Stimulated activated CD4-positive, alpha-beta T cell treated with anti-CD3 and anti-CD28 coated beads, Interleukin-1b, Interleukin-23, amount 100 ng/mL, for 1 hour (primary cell): Measurements from ENCODE around the gene MYO9B.
"Not testable (repeated sequence)": the region's sequence is repeated elsewhere in the genome, so short reads cannot be mapped to it uniquely, and the experiment has no call there.

Source experiments
- DNase-seq, 2 donors: peaks; one replicate each; pipeline ENCODE4 v3.0.0-alpha.2; 2020; ENCODE audit warnings: low read depth in 2 of 2

MYO9B gene

DNA sequence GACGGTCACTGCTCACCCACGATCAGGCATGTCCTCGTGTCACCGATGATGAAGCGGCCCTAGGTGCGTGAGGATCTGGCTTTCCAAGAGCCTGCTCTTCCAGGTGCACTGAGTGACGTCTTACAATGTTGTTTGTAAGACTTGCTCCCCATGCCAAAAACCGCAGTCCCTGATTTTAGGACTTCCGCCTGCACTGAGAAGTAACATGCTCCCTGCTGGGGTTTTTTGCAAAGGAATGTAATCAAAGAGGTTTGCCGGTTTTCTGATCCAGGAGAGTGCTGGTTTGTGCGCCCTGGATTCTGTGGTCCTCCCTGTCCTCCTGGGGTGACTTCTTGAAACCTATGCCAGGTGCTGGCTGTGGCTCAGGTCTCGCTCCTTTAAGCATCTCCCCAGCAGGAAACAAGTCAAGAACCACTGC, 38.8 kb downstream of the MYO9B start:
- DNase-seq, result no peak

DNA sequence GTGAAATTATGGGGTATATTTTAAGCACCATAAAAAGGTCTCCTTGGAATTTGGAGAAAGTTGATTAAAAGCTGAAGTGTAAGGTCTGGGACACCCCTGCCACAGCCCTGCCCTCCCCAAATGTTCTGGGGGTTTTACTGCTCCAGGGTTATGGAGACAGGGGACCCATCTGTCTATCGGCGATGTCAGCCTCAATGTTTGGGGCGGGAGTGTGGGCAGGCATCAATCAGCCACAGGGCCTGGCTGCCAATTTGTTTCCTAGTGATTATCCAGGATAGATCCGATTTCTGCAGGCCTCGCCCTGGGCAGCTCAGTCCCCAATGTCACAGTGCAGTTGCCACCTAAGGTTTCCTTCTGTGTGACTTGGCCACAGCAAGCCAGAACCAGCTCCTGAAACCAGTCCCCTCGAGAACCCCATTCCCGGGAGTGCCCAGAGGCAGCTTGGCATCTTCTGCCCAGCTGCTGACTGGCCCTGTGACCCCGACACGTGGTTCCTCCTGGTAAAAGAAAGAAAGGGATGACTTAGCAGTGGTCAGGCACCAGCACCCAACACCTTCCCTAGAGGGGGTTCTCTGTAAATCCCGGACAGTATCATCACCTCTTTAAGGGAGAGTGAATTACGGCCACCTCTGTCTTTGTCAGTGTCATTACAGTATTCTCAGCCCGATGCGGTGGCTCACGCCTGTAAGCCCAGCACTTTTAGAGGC, 41.6 kb downstream of the MYO9B start:
- no peak for DNase-seq

DNA sequence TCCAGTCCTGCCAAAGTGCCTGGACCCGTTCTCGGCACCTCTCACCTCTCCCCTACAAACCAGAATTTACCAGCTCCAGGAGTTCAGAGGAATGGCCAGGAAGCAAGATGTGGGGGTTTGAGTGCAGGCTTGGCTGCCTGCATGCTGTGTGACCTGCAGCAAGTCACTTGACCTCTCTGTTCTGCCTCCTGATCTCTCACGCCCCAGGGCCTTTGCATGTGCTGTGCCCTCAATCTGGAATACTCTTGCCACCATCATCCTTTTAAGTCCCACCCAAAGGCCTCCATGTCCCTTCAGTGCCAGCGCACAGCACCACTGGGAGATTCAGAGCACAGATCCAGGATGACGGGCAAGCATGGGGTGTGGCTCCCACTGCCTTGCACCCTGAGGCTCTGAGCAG, 43.4 kb downstream of the MYO9B start:
- DNase-seq, result no peak

DNA sequence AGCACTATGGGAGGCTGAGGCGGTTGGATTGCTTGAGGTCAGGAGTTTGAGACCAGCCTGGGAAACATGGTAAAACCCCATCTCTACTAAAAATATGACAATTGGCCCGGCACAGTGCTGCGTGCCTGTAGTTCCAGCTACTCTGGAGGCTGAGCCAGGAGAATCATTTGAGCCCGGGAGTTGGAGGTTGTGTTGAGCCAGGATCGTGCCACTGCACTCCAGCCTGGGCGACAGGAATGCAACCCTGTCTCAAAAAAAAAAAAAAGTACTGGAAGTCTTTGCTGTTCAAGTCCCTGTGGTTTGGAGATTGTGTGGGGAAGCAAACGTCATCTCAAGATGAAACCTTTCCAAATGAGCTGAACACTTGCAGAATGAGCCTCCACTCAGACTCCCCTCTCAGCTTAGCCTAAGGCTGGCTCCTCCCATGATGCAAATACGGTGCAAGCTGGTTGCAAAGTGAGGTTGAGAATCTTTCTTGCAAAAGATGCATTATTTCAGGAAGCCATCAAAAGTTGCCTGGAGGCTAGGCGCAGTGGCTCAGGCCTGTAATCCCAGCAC, 46.2 kb downstream of the MYO9B start:
- DNase-seq, result no peak

DNA sequence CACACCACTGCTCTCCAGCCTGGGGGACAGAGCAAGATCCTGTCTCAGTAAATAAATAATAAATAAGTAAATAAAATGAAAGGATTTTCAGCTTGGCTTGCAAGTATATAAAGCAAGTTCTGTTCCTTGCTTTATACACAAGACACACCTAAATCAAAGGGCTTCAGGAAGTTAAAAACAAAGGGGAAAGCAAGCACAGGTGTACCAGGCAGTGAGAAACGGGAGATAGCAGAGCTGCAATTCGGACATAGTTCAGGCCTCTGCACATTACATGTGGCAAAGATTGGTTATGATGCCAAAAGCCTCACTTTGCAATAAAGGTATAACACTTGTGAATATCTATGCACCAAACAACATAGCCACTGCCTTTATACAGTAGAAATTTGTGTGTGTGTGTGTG, 47.5 kb downstream of the MYO9B start:
- no peak for DNase-seq

DNA sequence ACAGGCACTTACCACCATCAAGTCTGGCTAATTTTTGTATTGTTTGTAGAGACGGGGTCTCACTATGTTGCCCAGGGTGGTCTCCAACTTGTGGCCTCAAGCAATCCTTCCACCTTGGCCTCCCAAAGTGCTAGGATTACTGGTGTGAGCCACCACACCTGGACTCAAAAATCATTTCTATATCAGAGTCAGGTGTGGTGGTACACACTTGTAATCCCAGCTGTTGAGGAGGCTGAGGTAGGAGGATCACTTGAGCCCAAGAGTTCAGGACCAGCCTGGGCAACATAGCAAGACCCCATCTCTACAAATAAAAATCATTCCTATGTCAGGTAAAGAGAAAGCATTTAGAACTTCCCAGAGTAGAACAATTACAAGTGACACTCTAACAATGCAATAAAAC, 48.4 kb downstream of the MYO9B start:
- DNase-seq, result no peak

DNA sequence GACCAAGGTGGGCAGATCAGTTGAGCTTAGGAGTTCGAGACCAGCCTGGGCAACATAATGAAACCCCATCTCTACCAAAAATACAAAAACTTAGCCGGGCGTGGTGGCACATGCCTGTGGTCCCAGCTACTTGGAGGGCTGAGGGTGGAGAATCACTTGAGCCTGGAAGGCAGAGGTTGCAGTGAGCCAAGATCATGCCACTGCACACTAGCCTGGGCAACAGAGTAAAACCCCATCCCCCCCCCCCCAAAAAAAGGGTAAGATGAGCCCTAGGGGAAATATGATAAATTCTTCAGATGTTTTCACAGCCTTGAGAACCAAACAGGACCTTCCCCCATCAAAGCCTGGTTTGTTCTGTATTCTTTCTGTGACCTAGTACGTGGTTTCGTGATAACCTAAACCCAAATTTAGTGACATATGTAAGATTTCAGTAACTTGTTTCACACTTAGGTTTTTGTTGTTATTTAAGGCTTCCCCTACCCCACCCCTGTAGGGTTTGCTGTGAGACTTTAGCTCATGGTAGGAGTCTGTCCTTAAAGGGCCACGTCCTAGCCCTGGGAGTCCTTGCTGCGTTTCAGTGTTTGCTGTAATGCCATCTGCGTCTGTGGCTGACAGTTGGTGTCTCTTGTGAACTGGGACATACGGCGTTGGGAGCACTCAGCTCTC, 49.6 kb downstream of the MYO9B start:
- DNase-seq, result peak in 1 of 2 donors; percentile 2

DNA sequence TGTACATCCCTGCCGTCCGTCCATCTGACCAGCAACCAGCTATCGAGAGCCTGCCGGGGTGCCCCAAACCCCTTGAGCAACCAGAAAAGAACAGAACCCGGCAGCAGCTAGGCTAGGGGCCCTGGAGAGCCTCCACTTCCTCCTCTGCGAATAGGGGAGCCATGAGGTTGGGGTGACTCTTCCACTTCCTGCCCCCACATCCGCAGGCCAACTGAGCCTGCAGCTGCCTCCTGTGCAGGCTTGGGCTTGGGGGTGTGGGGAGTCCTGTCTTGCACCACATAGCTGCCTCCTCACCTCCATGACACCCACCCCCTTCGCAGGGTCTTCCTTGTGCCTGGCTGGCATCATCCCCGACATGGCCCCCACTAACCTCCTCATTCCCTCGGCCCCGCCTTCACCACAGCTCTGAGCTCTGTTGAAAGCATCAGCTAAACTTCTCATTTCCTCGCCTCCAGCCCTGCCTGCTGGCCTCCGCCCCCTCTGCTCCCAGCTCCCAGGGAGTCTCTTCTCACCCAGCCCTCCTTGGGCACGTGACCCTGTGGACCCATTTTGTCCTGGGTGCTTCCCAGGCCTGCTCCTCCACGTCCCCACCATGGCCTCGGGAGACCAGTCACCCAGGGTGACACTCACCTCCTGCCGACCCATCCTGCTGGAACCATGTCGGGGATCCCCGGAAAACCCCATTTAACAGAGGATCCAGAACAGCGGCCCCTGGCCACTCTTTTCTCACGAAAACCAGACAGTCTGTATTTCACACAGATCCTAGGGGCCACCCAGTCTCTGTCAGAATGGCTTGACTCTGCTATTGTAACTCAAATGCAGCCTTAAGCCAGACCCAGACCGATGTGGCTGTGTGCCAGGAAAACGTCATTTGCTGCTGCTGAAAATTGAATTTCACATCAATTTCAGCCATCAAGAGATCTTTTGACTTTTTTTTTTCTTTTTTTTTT, 50.4 kb downstream of the MYO9B start:
- peak; percentile 8 to 42 for DNase-seq

DNA sequence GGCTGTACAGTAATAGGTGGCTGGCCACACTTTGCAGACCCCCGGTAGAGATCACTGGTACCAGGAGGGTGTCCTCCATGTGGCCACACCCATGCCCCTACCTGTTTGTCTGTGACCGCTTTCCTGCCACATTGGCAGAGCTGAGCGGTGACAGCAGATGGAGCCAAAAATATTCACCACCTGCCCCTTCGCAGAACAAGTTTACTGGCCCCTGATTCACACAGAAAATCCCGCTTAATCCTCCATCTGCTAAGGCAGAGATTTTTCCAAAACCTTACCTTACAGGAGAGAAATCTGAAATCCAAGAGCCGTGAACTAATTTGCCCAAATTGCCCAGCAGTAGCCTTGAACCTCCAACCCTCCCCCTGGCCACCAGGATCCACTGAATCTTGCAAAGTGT, 52.1 kb downstream of the MYO9B start:
- no peak for DNase-seq

DNA sequence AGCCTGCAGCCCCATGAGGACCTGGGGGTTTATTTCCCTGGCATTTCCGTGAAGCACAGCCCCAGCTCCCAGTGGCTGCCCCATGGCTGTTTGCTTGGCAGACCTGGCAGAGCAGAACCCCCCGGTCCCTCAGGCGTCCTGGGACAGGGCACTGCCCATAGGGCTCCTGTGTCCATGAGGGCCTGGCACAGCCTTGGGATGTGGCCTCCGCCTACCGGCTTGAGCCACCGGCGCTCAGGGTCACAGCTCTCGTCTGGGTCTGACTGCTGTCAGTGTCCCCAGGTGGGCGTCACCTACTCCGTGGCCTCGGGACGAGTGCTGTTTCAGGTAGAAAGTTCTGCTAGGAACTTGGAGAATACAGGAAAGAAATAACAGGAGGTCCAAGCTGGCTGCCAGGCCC, 52.8 kb downstream of the MYO9B start:
- no peak for DNase-seq

DNA sequence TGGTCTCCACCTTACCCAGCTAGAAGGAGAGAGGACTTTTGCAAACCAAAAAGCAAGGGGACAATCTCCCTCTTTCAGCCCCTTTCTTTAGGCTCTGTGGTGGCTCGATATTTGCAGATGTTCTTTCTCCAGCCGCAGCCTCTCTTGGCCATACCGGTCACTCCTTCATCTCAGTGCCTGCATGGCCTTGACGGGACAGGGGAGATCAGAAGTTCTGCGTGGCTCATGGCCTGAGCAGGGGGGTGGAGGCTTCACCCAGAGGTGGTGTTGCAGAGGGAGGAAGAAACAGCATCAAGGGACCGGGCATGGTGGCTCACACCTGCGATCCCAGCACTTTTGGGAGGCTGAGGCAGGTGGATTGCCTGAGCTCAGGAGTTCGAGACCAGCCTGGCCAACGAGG, 53.2 kb downstream of the MYO9B start:
- no peak for DNase-seq

DNA sequence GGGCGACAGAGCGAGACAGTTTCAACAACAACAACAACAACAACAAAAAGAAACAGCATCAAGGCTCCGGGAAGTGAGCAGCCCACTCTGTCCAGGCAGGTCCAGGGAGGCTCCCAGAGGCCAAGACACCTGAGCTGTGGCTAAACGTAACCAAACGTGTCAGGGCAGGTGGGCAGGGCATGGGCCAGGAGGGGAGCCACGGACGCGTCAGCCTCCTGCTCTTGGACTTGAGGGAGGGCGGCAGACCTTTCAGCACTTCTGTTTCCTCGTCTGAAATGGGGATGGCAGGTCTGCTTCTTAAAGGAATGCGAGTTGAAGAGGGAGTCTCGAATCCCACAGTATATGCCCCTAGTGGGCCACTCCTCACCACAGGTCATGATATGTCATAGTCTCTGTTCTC, 53.8 kb downstream of the MYO9B start:
- DNase-seq, result no peak

DNA sequence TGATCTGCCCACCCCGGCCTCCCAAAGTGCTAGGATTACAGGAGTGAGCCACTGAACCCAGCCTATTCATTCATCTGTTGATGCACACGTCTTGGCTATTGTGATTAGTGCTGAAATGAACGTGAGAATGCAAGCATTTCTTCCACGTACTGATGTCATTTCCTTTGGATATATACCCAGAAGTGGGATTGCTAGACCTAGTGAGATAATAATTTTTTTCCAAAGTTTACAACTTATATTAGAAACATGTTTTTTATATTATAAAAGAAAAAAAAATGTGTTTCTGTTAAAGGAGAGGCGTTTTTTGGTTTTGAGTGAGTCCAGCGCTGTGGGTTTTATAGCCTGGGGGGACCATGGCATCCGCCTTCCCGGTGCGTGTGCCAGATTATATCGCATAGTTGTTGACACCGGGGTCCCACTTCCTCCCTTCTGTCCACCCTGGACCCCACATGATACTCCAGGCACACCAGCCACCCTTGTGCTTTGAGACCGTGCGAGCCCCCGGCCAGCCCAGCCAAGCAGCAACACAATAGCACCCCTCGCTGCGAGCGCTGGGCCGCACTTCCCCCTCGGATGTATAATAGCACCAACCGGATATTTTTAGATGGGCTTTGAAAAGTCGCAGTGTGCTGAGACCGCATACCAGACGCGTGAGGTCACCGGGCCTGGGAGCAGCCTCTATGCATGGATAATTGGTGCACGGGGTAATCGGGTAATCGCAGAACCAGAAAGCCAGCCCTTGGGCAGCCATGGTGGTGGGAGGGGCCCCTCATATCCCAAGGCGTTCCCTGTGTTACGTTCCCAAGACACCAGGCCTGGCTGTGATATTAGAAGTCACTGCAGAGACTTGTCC, 59.6 kb downstream of the MYO9B start:
- DNase-seq, result no peak

DNA sequence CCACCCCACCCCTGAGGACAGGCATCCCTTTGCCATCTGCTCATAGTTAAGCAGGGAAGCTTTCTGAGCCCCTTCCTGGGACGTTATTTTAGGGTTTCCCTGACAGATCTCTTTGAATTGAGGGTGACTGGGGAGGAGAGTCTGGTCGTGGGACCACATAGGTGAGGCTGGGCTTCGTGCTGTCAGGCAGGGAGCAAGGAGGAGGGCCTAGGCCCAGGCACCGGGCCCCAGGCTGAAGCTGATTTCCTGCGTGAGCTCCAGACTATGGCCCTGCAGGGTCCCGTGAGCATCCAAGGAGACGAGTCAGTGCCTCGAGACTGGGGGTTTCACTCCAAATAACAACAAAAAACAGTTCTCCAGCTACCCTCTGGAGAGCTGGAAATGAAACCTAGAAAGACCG, 60.4 kb downstream of the MYO9B start:
- DNase-seq, result no peak

DNA sequence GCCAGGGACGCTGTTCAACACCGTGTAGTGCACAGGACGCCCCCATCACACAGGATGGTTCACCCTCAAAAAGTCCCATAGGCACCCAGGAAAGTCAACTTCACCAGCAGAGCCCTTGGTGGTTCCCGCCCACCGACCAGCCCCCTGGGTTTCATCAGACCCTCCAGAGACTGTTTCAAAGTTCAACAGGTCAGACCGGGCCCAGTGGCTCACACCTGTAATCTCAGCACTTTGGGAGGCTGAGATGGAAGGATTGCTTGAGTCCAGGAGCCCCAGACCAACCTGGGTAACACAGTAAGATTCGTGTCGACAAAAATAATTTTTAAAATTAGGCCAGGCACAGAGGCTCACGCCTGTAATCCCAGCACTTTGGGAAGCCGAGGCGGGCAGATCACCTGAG, 61.0 kb downstream of the MYO9B start:
- DNase-seq, result no peak

DNA sequence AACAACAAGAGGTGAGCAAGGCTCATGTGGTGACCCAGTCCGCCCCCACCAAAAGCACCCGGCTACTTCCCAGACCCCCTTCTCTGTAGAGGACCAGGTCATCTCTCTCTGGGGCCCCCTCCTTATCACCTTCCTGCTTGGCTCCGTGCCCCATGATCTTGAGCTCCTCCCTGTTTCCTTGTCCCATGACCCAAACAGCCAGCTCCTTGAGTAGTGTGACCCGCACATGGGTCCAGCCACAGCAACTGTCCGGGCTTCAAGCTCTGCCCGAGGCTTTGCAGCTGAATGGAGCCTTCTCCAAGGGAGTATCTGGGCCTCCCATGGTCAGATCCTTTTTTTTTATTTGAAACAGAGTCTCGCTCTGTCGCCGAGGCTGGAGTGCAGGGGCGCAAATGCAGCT, 61.8 kb downstream of the MYO9B start:
- no peak for DNase-seq

DNA sequence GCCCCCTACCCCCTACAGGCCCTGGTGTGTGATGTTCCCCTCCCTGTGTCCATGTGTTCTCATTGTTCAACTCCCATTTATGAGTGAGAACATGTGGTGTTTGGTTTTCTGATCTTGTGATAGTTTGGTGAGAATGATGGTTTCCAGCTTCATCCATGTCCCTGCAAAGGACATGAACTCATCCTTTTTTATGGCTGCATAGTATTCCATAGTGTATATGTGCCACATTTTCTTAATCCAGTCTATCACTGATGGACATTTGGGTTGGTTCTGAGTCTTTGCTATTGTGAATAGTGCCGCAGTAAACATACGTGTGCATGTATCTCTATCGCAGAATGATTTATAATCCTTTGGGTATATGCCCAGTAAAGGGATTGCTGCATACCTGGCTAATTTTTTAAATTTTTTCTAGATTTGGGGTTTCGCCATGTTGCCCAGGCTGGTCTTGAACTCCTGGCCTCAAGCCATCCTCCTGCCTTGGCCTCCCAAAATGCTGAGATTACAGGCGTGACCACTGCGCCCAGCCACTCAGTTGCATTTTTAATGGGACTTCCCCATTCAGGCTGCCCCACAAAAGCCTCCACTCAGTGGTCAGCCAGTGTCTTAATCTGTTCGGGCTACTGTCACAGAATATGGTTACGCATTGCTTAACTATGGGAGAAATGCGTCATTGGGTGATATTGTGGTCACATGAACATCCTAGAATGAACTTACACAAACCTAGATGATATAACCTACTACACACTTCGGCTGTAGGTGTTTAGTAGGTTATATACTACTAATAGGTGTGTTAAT, 62.7 kb downstream of the MYO9B start:
- DNase-seq, result not testable (repeated sequence)

DNA sequence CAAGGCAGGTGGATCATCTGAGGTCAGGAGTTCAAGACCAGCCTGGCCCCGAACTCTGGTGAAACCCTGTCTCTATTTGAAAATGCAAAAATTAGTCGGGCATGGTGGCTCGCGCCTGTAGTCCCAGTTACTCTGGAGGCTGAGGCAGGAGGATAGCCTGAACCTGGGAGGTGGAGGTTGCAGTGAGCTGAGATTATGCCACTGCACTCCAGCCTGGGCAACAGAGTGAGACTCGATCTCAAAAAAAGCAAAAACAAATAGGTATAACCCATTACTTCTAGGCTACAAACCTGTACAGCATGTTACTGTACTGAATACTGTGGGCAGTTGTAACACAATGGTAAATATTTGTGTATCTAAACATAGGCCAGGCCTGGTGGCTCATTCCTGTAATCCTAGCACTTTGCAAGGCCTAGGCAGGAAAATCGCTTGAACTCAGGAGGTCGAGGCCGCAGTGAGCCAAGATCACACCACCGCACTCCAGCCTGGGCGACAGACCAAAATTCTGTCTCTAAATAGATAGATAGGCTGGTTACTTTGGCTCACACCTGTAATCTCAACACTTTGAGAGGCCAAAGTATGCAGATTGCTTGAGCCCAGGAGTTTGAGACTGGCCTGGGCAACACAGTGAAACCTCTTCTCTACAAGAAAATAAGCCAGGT, 63.5 kb downstream of the MYO9B start:
- no peak for DNase-seq

DNA sequence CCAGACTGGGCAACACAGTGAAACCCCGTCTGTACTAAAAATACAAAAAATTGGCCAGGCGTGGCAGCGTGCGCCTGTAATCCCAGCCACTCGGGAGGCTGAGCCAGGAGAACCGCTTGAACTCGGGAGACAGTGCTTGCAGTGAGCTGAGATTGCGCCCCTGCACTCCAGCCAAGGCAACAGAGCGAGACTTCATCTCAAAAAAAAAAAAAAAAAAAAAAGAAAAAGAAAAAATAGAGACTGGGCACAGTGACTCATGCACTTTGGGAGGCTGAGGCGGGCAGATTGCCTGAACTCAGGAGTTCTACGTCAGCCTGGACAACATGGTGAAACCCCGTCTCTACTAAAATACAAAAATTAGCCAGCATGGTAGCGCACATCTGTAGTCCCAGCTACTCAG, 69.2 kb downstream of the MYO9B start:
- not testable (repeated sequence) for DNase-seq
